Adrenal gland (tissue), 5 donors: ENCODE data around the gene MAS1.

Experiments used
- POLR2A ChIP-seq, 2 donors: fragments of 450-650 bp; IDR thresholded peaks; one replicate each; pipeline ENCODE4 v1.6.1; 2017; ENCODE audit warnings: antibody characterized with exemption in 2 of 2, mild to moderate bottlenecking in 2 of 2, moderate library complexity in 1 of 2
- TF ChIP-seq, protein P1 (sequence below), 6 experiments: fragments of 450-650 bp in 4 of 6; fragments of 200-600 bp in 2 of 6; sonication (generic) in 1 of 6; IDR thresholded peaks; 1 replicate in 5 of 6; 2 replicates in 1 of 6; pipeline versions ENCODE4 v1.5.1 to v1.8.0; 2016 to 2021; ENCODE audit warnings: antibody characterized with exemption in 6 of 6, mild to moderate bottlenecking in 2 of 6, moderate library complexity in 1 of 6
- donor health status: DM: no; HTN: no; CAD: no.

DNA sequence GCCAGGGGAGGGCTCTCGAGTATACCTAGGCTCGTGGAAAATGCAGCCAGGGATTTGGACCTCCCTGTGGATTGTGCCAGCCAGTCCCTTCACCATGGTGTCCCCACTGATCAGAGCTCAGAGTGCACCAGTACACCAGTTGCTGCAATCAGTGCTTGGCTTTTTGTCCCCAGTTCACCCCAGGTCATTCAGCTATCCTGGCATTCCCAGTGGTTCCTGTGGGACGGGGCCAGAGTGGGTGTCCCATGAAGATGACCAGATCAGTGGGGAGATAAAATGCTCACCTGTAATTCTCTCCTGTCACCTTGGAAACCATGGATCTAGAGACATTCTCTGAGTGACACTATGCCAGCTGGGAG, 23.8 kb downstream of the MAS1 start:
- TF ChIP-seq, protein P1, sequence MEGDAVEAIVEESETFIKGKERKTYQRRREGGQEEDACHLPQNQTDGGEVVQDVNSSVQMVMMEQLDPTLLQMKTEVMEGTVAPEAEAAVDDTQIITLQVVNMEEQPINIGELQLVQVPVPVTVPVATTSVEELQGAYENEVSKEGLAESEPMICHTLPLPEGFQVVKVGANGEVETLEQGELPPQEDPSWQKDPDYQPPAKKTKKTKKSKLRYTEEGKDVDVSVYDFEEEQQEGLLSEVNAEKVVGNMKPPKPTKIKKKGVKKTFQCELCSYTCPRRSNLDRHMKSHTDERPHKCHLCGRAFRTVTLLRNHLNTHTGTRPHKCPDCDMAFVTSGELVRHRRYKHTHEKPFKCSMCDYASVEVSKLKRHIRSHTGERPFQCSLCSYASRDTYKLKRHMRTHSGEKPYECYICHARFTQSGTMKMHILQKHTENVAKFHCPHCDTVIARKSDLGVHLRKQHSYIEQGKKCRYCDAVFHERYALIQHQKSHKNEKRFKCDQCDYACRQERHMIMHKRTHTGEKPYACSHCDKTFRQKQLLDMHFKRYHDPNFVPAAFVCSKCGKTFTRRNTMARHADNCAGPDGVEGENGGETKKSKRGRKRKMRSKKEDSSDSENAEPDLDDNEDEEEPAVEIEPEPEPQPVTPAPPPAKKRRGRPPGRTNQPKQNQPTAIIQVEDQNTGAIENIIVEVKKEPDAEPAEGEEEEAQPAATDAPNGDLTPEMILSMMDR (IDR thresholded peaks at IDR 0.05) = no peak
- no peak for TF ChIP-seq POLR2A (IDR thresholded peaks at IDR 0.05)
